Breast epithelium (tissue), 4 donors: ENCODE measurements around the gene FLACC1. TPM values are rescaled to one million over a fixed set of nuclear protein-coding genes. Genes with fewer than 3 reads are reported as not detected.

Experiments used
- DNase-seq, 2 donors: peaks; one replicate each; pipeline ENCODE4 v3.0.0-alpha.2; 2019; ENCODE audit warnings: low spot score in 2 of 2
- H3K27ac ChIP-seq, 2 donors: fragments of 200-600 bp; sonication (generic) in 1 of 2; one replicate each; pipeline ENCODE4 v1.5.1; 2016 to 2019; ENCODE audit warnings: mild to moderate bottlenecking in 1 of 2
- H3K27me3 ChIP-seq, 2 donors: fragments of 200-600 bp; sonication (generic) in 1 of 2; one replicate each; pipeline versions ENCODE4 v1.5.1 to v1.6.0; 2017 to 2019; ENCODE audit warnings: control low read depth in 1 of 2, mild to moderate bottlenecking in 1 of 2
- H3K36me3 ChIP-seq: fragments of 200-600 bp; one replicate; pipeline ENCODE4 v1.5.1; 2019
- H3K4me1 ChIP-seq, 2 donors: fragments of 200-600 bp; sonication (generic); one replicate each; pipeline ENCODE4 v1.5.1; 2016 to 2019; ENCODE audit warnings: control low read depth in 1 of 2
- H3K4me3 ChIP-seq, 3 donors: fragments of 200-600 bp; sonication (generic); 1 replicate in 2 of 3; 2 replicates in 1 of 3; pipeline ENCODE4 v1.5.1; 2016 to 2019; ENCODE audit warnings: mild to moderate bottlenecking in 3 of 3, moderate library complexity in 2 of 3
- H3K9me3 ChIP-seq, 2 donors: fragments of 200-600 bp; sonication (generic) in 1 of 2; one replicate each; pipeline ENCODE4 v1.5.1; 2016 to 2019; ENCODE audit warnings: control low read depth in 1 of 2
- CTCF ChIP-seq, 3 donors: fragments of 450-650 bp; IDR thresholded peaks; one replicate each; pipeline ENCODE4 v1.5.1; 2016 to 2017; ENCODE audit warnings: antibody characterized with exemption in 3 of 3, mild to moderate bottlenecking in 3 of 3, moderate library complexity in 3 of 3
- POLR2A ChIP-seq: fragments of 450-650 bp; IDR thresholded peaks from one replicate; pipeline ENCODE4 v1.6.1; 2016; ENCODE audit warnings: antibody characterized with exemption, mild to moderate bottlenecking, moderate library complexity
- POLR2AphosphoS5 ChIP-seq, 3 donors: sonication (generic); formaldehyde crosslinking; IDR thresholded peaks; one replicate each; pipeline ENCODE4 v1.6.1; 2017; ENCODE audit warnings: antibody characterized with exemption in 3 of 3
- intact Hi-C: fragments of 100-400 bp; cut with DNase I; formaldehyde crosslinking; loops from one replicate; pipeline ENCODE4 v1.15.1; 2023; ENCODE audit warnings: low total_unique reads
- total RNA-seq, 3 donors: library from RNA; depleted of rRNA; stranded (reverse); fragments of >200 nt; gene quantifications; one replicate each; pipeline ENCODE4 v1.1.0, GENCODE V29; 2016

The FLACC1 gene
- total RNA-seq, 3 donors from 2014 or later: 1.2 to 2.9 (median 1.6) TPM

- H3K27ac ChIP-seq: no peak overlapping the region
- H3K27me3 ChIP-seq: no peaks in the 10 kb centered on the region
- intact Hi-C loops: no loop called here
These were observed 11.4 kb downstream of the FLACC1 start for GRCh38 chr2:201345625-201346213.

GRCh38 chr2:201344663-201345366 lies 12.3 kb downstream of the FLACC1 start:
- Histone ChIP-seq H3K27me3 (no peaks in the 10 kb centered on the region), H3K9me3 (no peaks in the 10 kb centered on the region), H3K27ac (no peak overlapping the region), H3K36me3 (no peaks in the 10 kb centered on the region), H3K4me1 (no peaks in the 10 kb centered on the region), H3K4me3 (no peak overlapping the region)
- no peak for DNase-seq
- intact Hi-C loops: no loop called here
- TF ChIP-seq POLR2A (no peak), CTCF (IDR thresholded peaks at IDR 0.05) (no peak), POLR2AphosphoS5 (IDR thresholded peaks at IDR 0.05) (no peak)

More at GRCh38 chr2:201345625-201346213, 11.4 kb downstream of the FLACC1 start:
- H3K4me3 ChIP-seq: no peak overlapping the region
- H3K9me3 ChIP-seq: no peaks in the 10 kb centered on the region
- no peak for DNase-seq
- TF ChIP-seq CTCF (IDR thresholded peaks at IDR 0.05): no peak
- no peak for TF ChIP-seq POLR2AphosphoS5 (IDR thresholded peaks at IDR 0.05)
- TF ChIP-seq POLR2A: no peak
- H3K4me1 ChIP-seq: no peaks in the 10 kb centered on the region
- no peaks in the 10 kb centered on the region for H3K36me3 ChIP-seq

- H3K4me3 ChIP-seq: no peak overlapping the region
- no peak overlapping the region for H3K27ac ChIP-seq
- H3K9me3 ChIP-seq: no peaks in the 10 kb centered on the region
- intact Hi-C loops: no loop called here
- H3K36me3 ChIP-seq: no peaks in the 10 kb centered on the region
- TF ChIP-seq POLR2AphosphoS5 (IDR thresholded peaks at IDR 0.05) (no peak), CTCF (IDR thresholded peaks at IDR 0.05) (no peak), POLR2A (no peak)
- DNase-seq: no peak
- H3K4me1 ChIP-seq: no peaks in the 10 kb centered on the region
- no peaks in the 10 kb centered on the region for H3K27me3 ChIP-seq
These were observed 13.6 kb downstream of the FLACC1 start for GRCh38 chr2:201343559-201343958.

GRCh38 chr2:201342923-201343322 lies 14.2 kb downstream of the FLACC1 start:
- H3K27ac ChIP-seq: no peak overlapping the region
- TF ChIP-seq POLR2AphosphoS5 (IDR thresholded peaks at IDR 0.05) (no peak), CTCF (IDR thresholded peaks at IDR 0.05) (no peak), POLR2A (no peak)
- no peak for DNase-seq
- no peaks in the 10 kb centered on the region for H3K36me3 ChIP-seq
- no peaks in the 10 kb centered on the region for H3K27me3 ChIP-seq
- intact Hi-C loops: no loop called here
- no peaks in the 10 kb centered on the region for H3K4me1 ChIP-seq
- no peaks in the 10 kb centered on the region for H3K9me3 ChIP-seq
- no peak overlapping the region for H3K4me3 ChIP-seq

GRCh38 chr2:201329409-201329808 lies 27.7 kb downstream of the FLACC1 start:
- no peak for DNase-seq
- no peaks in the 10 kb centered on the region for H3K27me3 ChIP-seq
- H3K4me1 ChIP-seq: no peaks in the 10 kb centered on the region
- no peaks in the 10 kb centered on the region for H3K36me3 ChIP-seq
- H3K4me3 ChIP-seq: no peak overlapping the region
- intact Hi-C loops: no loop called here
- peaks cover 10 to 24% of the 10 kb centered on the region in 2 donors for H3K9me3 ChIP-seq
- no peak for TF ChIP-seq POLR2A
- no peak for TF ChIP-seq POLR2AphosphoS5 (IDR thresholded peaks at IDR 0.05)
- TF ChIP-seq CTCF (IDR thresholded peaks at IDR 0.05): no peak
- no peak overlapping the region for H3K27ac ChIP-seq
